ENCODE data around the gene ORC2.
A peak's percentile ranks its signal among the peaks of the same experiment; 100 is the strongest.
"Not testable (repeated sequence)": the region's sequence is repeated elsewhere in the genome, so short reads cannot be mapped to it uniquely, and the experiment has no call there.

ORC2 gene

DNA sequence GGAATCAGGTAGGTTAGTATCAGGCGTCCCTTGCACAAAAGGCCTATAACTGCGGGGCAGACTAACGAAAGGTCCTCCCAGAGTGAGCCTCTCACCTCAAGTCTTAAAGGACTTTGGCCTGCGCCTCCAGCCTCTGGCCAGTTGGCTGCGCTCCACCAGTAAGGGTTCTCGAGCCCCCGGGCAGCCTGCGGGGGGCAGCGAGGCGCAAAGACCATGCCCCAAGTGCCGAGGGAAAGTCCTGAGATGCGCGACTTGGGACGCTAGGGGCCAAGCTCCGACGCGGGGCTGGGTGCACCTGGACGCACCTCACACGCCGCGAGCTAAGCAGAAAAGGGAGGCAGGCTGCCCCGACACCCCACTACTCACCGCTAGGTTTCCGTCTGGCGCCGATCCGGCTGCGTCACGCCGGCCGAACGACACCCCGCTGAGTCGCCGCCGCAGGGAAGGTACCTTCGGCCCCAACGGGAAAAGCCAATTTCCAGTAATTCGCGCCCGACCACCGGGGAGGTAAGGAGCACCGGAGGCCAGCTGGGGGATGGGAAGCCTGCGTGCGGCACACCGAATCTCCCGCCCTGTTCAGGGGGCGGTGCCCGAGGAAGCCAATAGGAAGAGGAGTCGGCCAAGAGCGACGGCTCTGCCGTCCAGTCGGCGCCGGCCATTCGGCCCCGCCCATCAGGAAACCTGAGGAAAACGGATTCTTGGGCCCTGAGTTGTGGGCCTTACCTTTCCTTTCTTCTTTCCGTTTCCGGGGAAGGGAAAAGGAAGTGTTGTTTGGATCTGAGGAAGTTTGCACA is at the start of gene ORC2:
ORC2 (minus strand) TSS at position 537 of the 794 bp plus-strand sequence. CDS start 5,537 bp downstream, outside the sequence.
- DNase-seq = peak; percentile 57

DNA sequence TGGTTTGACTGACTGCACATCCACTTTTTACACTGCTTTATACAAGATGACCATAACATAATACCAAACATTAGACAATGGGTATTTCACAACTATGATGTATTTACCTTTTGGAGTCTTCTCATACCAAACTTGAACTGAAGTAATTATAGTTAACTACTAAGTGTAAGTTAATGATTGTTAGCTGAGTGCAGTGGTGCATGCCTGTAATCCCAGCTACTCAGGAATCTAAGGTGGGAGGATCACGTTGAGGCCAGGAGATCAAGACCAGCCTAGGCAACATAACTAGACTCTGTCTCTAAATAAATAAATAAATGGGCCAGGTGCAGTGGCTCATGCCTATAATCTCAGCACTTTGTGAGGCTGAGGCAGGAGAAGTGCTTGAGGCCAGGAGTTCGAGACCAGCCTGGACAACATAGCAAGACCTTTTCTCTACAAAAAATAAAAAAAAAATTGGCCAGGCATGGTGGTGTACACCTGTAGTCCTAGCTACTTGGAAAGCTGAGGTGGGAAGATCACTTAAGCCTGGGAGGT is 44.9 kb upstream of the ORC2 start:
- DNase-seq = no peak

- no peak for DNase-seq
Observed at GRCh38 chr2:201007584-201007998, 44.1 kb upstream of the ORC2 start.

- no peak for DNase-seq
Observed at GRCh38 chr2:201006704-201007103, 43.2 kb upstream of the ORC2 start.

GRCh38 chr2:201004370-201004769 is 40.9 kb upstream of the ORC2 start:
- DNase-seq = no peak

DNA sequence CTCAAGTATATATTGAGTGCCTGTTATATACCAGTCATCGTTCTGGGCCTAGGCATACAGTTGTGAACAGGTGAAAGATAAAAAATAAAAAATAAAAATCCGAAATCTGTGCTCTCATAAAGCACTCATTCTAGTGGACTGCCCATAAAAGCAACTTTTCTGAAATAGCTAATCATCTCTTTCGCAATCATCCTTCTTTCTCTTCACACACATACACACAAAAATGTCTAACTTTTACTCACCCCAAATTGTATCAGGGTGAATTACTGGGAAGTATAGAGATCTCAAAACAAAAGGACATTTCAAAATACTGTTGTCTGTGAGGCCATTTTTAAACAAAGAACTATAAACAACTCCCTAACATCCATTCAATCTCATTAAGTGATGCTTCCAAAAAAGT is 29.6 kb upstream of the ORC2 start:
- DNase-seq = no peak

DNA sequence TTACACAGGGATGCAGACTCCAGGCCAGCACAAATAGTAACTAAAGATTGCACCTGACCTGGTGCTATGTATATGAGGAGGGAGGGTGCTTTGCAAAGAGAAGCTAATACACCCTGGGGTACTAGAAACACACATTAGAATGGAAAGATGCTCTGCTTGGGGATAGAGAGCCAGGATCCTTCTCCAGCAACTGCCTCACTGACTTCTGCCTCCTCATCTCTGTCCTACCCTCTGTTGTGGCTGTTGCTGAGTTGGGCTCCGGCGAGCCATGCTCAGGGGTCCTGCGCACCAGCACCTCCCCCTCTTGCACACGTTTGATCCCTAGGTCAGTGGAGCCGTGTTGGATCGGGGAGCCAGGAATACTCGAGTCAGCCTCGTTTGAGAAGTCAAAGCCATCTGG is 23.7 kb upstream of the ORC2 start:
- no peak for DNase-seq

GRCh38 chr2:200985799-200986198 is 22.3 kb upstream of the ORC2 start:
- no peak for DNase-seq

GRCh38 chr2:200976710-200977109 is 13.2 kb upstream of the ORC2 start:
- no peak for DNase-seq

DNA sequence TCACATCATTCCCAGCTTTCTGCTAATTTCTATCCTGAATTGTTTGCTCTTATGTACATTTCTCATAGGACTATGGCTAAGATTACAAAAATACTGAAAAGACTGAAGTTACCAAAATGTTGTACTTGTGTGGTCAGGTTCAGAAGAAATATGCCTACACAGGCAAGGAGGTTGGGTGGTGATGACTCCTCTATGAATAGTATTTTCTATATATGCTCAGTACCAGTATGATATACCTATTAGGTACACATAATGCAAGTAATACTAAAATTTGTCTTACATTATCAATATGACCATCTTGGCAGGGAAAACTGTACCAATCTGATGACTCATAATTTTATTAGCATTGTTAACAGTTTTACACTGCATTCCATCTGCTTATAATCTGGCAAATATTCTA is 12.2 kb upstream of the ORC2 start:
- DNase-seq = no peak

GRCh38 chr2:200970057-200970456 is 6.6 kb upstream of the ORC2 start:
- not testable (repeated sequence) for DNase-seq

- DNase-seq = no peak
Observed at GRCh38 chr2:200968735-200969134, 5.3 kb upstream of the ORC2 start.

- DNase-seq = no peak
Observed at GRCh38 chr2:200968162-200968561, 4.7 kb upstream of the ORC2 start.

- DNase-seq = no peak
Observed at GRCh38 chr2:200966770-200967169, 3.3 kb upstream of the ORC2 start.

DNA sequence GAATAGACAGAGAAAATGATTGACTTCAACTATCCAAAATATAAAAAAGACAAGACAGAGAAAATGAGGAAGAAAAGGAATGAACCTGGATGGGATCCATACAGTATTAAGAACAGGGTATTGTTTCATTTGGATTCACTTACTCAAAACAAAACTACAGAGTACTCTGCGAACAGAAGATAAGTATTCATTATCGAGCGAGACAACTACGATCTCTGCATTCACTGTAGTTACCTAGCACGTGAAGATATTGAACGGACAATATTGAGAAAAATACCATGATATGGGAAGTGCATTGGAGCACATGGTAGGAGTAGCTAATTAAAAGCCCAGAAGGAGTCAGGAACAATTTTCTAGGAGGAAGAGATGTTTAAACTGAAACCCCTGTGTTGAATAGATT is 1.0 kb upstream of the ORC2 start:
- DNase-seq = no peak

DNA sequence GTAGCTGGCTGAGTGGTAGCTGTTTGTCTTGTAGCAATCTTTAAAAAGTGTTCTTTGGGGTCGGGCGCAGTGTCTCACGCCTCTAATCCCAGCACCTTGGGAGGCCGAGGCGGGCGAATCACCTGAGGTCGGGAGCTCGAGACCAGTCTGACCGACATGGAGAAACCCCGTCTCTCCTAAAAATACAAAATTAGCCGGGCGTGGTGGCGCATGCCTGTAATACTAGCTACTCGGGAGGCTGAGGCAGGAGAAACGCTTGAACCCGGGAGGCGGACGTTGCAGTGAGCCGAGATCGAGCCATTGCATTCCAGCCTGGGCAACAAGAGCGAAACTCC is 425 bp upstream of the ORC2 start:
- DNase-seq = not testable (repeated sequence)

DNA sequence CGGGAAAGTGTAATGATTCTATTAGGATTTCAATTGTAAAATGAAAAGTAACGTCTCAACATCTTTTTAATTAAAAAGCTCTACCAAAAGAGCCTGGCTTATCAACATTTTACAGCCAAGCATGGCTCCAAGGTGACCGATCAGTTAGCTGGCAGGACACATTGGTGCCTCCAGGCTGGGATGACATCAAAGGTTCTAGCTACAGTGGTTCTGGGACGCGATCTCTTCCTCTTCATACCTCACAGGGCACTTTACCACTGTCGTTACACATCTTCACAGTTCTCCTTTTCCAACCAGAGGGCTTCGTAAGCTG is 693 bp downstream of the ORC2 start:
- no peak for DNase-seq

- no peak for DNase-seq
Observed at GRCh38 chr2:200961674-200962073, 1.8 kb downstream of the ORC2 start.

DNA sequence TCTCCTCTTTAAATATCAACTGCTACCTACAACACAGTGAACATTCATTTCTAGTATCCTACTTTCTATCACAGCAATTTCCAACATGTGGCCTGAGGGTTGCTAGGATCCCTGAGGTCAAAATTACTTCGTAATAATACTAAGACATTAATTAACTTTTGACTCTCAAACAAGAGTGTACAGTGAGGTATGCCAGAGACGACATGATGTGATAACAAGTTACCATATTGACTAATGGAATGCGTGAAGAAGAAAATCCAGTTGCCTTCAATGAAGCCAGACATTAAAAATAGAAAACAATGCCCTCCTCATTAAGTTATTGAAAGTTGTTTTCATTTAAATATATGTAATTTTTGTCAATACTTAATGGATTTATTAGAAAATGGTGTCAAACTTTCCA is 13.1 kb downstream of the ORC2 start:
- no peak for DNase-seq

- no peak for DNase-seq
Observed at GRCh38 chr2:200945395-200945729, 18.1 kb downstream of the ORC2 start.

DNA sequence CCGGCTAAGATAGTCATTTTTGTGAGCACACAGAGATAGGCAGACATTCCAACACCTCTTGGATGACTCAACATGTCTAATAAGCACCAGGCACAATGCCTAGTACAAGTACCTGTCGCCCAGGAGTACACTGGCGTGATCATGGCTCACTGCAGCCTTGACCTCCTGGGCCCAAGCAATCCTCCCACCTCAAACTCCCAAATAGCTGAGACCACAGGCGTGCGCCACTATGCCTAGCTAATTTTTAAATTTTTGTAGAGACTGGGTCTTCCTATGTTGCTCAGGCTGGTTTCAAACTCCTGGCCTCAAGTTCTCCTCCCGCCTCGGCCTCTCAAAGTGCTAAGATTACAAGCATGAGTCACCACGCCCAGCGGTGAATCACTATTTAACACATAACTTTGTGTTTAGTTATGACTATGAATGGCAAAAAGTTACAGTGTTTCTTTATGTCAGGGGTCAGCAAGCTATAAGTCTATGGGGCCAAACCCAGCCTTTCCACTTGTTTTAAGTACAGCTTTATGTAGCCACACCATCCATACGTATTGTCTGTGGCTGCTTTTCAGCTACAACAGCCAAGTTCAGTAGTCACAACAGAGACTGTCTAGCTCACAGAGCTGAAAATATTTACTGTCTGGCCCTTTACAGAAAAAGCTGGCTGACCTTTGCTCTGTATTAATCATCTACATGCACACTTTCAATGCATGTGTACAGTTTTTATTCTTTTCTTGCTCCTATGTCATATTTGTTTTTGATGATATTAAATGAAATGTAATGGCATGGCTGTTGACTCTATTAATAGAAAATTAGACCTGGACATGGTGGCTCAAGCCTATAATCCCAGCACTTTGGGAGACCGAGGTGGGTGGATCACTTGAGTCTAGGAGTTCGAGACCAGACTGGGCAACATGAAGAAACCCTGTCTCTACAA is 18.7 kb downstream of the ORC2 start:
- no peak for DNase-seq

DNA sequence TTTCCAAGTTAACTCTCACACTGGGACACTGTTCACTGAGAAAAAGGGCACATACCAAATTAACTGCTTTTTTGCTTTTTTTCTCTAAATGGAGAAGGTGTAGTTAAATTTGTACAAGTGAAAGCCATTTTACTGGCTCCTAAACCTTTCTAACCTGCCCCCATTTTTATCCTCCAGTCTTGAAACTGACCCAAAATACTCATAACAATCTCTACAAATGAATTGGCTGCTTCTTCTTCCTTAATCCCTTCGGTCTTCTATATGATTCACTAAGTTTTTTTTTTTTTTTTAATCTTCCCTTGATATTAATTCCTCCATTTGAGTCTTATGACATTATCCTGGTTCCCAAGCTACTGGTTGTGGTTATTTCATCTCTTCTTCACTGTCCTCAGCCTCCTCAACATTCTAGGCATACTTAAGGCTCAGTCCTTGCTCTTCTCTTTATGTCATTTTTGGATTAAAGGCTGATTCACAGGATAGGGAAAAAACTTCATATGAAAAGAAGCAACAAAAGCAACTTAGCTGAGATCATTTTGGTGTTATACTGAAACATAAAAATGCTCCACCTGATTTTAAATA is 19.8 kb downstream of the ORC2 start:
- no peak for DNase-seq

GRCh38 chr2:200939832-200940231 is 23.6 kb downstream of the ORC2 start:
- no peak for DNase-seq

Measured in NCI-H1436 treated with DMSO at 0.1 percent for 48 hours (cell line).